ENCODE measurements around the gene BTBD17. TPM values are rescaled to one million over a fixed set of nuclear protein-coding genes. Genes with fewer than 3 reads are reported as not detected.
A peak's percentile ranks its signal among the peaks of the same experiment; 100 is the strongest.

Gene BTBD17
- total RNA-seq, 1 donor from 2014 or later: not detected

DNA sequence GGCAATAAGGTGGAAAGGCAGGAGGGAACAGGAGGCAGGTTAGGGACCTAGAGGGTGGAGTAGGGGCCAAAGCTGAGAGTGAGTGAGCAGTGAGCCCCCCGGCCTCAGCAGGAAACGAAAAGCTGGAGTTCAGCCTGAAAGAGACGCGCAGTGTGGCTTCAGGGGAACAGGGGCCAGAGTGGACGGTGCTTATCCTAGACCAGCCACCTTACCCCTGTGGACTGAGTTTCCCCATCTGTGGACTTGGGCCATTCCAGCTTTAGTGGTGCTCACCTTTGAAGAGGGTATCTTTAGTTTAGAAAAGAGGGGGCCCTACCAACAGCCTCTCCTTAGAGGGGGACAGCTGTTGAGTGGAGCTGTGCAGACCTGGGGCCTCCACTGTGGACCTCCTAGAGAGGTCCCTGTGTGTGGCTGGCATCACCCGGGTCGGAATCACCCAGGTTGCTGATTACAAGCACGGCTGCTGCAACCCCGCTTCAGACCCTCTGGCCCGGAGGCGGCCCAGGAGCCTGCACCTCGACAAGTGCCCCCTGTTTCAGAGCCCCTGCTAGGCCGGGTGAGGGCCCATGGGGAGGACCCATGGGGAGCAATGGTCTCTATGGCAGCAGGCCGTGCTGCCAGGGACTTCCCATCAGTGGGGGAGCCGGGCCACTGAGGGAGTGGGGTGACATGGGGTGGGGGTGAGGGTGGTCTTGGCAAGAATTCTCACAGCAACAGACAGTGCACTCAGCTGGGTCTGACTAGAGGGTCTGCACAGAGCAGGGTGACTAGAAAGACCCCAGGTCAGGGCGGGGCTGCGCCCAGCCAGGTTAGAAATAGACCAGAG lies 8.2 kb upstream of the BTBD17 start:
- DNase-seq (ENCODE audit: low spot score): no peak
- Mint-ChIP-seq H3K27me3 (ENCODE audit: low read depth) (peaks cover 42% of the 10 kb centered on the region), H3K4me3 (ENCODE audit: unreplicated experiment) (no peak overlapping the region), H3K4me1 (ENCODE audit: low read depth) (no peaks in the 10 kb centered on the region), H3K9me3 (ENCODE audit: low read depth) (no peaks in the 10 kb centered on the region), H3K36me3 (ENCODE audit: low read depth) (no peaks in the 10 kb centered on the region), H3K27ac (ENCODE audit: unreplicated experiment) (no peak overlapping the region)
- TF ChIP-seq, protein P1, sequence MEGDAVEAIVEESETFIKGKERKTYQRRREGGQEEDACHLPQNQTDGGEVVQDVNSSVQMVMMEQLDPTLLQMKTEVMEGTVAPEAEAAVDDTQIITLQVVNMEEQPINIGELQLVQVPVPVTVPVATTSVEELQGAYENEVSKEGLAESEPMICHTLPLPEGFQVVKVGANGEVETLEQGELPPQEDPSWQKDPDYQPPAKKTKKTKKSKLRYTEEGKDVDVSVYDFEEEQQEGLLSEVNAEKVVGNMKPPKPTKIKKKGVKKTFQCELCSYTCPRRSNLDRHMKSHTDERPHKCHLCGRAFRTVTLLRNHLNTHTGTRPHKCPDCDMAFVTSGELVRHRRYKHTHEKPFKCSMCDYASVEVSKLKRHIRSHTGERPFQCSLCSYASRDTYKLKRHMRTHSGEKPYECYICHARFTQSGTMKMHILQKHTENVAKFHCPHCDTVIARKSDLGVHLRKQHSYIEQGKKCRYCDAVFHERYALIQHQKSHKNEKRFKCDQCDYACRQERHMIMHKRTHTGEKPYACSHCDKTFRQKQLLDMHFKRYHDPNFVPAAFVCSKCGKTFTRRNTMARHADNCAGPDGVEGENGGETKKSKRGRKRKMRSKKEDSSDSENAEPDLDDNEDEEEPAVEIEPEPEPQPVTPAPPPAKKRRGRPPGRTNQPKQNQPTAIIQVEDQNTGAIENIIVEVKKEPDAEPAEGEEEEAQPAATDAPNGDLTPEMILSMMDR (IDR thresholded peaks at IDR 0.05): no peak

DNA sequence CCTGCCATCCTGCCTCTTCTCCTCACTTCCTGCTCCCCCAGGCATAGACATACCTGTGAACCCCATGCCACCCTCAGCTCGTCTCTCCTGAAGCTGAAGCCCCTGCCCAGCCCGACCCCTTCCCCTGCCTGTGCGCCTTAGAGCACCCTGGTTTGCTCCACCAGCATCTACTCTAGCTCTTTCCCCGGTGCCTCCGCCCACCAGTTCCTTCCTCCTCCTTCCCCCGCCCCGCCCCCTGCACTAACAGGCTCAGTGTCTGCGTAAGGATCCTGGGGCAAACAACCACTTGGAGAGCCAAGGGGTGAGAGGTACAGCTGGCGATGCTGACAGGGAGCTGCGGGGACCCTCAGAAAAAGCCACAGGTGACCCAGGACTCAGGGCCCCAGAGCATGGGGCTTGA lies 7.6 kb upstream of the BTBD17 start:
- no peaks in the 10 kb centered on the region for H3K9me3 Mint-ChIP-seq (ENCODE audit: low read depth)
- H3K27me3 Mint-ChIP-seq (ENCODE audit: low read depth): peaks cover 37% of the 10 kb centered on the region
- no peak overlapping the region for H3K27ac Mint-ChIP-seq (ENCODE audit: unreplicated experiment)
- DNase-seq (ENCODE audit: low spot score): no peak
- TF ChIP-seq, protein P1 (IDR thresholded peaks at IDR 0.05): no peak
- no peaks in the 10 kb centered on the region for H3K36me3 Mint-ChIP-seq (ENCODE audit: low read depth)
- no peak overlapping the region for H3K4me3 Mint-ChIP-seq (ENCODE audit: unreplicated experiment)
- no peaks in the 10 kb centered on the region for H3K4me1 Mint-ChIP-seq (ENCODE audit: low read depth)

DNA sequence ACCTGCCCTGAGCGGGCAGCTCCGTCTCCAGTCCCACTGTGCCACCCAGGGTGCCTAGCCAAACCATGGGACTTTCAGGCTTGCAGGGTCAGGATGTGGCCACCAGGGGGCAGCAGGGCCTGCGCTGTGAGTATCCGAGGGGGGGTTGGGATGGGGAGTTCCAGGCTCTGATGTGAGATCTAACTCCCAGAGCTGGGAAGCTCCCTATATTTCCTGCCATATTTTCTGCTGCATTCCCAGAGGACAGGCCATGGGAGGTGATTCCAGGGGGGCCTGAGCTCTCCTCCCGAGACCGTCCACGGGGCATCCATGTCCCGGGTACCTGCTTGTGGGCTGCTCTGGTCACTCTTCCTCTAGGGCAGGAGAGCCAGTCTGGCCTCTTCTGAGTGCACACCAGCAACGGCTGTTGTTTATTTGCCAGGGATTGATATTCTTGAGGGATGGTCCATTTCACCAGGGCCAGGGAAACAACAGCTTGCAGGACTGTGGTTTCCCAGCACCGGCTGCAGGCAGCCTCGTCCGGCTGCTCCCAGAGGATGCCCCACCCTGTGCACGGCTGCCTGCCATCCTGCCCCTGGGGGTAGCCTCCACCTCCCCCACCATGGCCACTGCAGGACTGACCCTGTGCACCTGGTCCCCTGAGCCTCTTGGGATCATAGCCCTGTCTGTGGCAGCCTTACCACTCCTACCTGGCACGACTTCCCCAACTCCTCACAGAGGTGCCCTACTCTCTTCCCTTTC lies 6.8 kb upstream of the BTBD17 start:
- DNase-seq (ENCODE audit: low spot score): no peak
- no peaks in the 10 kb centered on the region for H3K9me3 Mint-ChIP-seq (ENCODE audit: low read depth)
- H3K27ac Mint-ChIP-seq (ENCODE audit: unreplicated experiment): no peak overlapping the region
- H3K27me3 Mint-ChIP-seq (ENCODE audit: low read depth): peaks cover 37% of the 10 kb centered on the region
- H3K36me3 Mint-ChIP-seq (ENCODE audit: low read depth): no peaks in the 10 kb centered on the region
- H3K4me1 Mint-ChIP-seq (ENCODE audit: low read depth): no peaks in the 10 kb centered on the region
- TF ChIP-seq, protein P1 (IDR thresholded peaks at IDR 0.05): peak; percentile 91
- H3K4me3 Mint-ChIP-seq (ENCODE audit: unreplicated experiment): no peak overlapping the region

DNA sequence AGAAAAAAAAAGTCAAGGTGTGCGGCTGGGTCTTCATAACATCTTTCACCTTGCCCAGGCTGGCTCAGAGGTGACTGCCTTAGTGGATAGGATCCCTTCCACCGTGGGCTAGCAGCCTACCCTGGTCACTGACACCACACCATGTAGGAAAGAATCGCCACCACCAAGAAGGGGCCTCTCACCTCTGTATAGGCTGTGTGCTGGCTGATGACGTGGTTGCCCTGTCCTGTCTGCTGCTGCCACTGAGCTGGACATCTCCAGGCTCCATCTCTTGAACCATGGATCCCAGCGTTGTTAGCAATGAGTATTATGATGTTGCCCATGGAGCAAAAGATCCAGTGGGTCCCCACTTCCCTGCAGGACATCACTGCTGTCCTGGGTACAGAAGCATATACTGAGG lies 5.5 kb upstream of the BTBD17 start, which contains the start of gene GPR142:
TSS of gene GPR142 (plus strand) at position 301 of the 400 bp plus-strand sequence. CDS start 2,035 bp downstream, outside the sequence.
- H3K27me3 Mint-ChIP-seq (ENCODE audit: low read depth): peaks cover 42% of the 10 kb centered on the region
- no peaks in the 10 kb centered on the region for H3K9me3 Mint-ChIP-seq (ENCODE audit: low read depth)
- DNase-seq (ENCODE audit: low spot score): no peak
- H3K27ac Mint-ChIP-seq (ENCODE audit: unreplicated experiment): no peak within 1 kb of the TSS
- no peaks in the 10 kb centered on the region for H3K36me3 Mint-ChIP-seq (ENCODE audit: low read depth)
- H3K4me3 Mint-ChIP-seq (ENCODE audit: unreplicated experiment): no peak within 1 kb of the TSS
- H3K4me1 Mint-ChIP-seq (ENCODE audit: low read depth): no peaks in the 10 kb centered on the region
- TF ChIP-seq, protein P1 (IDR thresholded peaks at IDR 0.05): no peak

DNA sequence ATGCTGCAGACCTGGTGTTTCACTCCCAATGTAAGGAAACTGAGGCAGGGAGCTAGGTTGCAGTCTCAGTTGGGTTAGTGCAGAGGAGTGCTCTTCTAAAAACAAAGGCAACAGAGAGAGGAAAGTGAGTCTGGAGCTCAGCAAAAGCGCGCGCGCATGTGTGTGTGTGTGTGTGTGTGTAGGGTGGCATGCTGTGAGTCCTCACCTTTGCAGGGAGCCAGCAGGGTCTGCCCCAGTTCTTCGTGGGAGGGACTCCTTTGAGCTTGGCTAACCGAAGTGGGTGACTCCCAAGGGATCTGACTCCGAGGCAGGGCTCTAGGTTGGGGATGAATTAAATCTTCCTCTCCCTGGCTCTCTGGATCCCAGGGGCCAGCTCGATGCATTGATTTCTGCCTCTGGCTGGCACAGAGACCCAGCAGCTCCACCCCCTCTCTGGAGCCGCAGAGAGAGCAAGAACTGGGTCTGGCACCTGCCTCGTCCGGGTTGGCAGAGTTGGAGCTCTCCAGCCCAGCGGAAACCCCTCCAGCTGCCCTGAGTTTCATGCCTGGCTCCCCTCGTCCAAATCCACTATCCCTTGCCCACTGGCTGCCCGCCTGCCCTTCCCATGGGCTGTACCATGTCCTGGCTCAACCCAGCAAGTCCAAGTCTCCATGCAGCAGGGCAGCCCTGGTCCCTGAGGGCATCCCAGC lies 1.3 kb upstream of the BTBD17 start:
- Mint-ChIP-seq H3K4me1 (ENCODE audit: low read depth) (no peaks in the 10 kb centered on the region), H3K36me3 (ENCODE audit: low read depth) (no peaks in the 10 kb centered on the region), H3K27me3 (ENCODE audit: low read depth) (peaks cover 51% of the 10 kb centered on the region), H3K4me3 (ENCODE audit: unreplicated experiment) (no peak overlapping the region), H3K9me3 (ENCODE audit: low read depth) (no peaks in the 10 kb centered on the region), H3K27ac (ENCODE audit: unreplicated experiment) (no peak overlapping the region)
- DNase-seq (ENCODE audit: low spot score): no peak
- TF ChIP-seq, protein P1 (IDR thresholded peaks at IDR 0.05): no peak

Measured in chondrocyte (in vitro differentiated cells).